DMS53 treated with DMSO at 0.1 percent for 48 hours (cell line): ENCODE results near the gene XYLT1.

Source experiments
- DNase-seq: peaks from one replicate; lab custom pipeline; 2025; ENCODE audit not compliant: unreplicated experiment; lab: John Stamatoyannopoulos, UW

XYLT1 gene

GRCh38 chr16:17072104-17072503 is 398.7 kb downstream of the XYLT1 start:
- no peak for DNase-seq

- no peak for DNase-seq
Measured at GRCh38 chr16:17070882-17071592, 399.7 kb downstream of the XYLT1 start.

GRCh38 chr16:17069681-17070080 is 401.1 kb downstream of the XYLT1 start:
- DNase-seq: no peak

GRCh38 chr16:17068524-17068923 is 402.2 kb downstream of the XYLT1 start:
- no peak for DNase-seq

- DNase-seq: no peak
Measured at GRCh38 chr16:17067882-17068281, 402.9 kb downstream of the XYLT1 start.

- no peak for DNase-seq
Measured at GRCh38 chr16:17063201-17064139, 407.3 kb downstream of the XYLT1 start.

GRCh38 chr16:17062676-17063075 is 408.1 kb downstream of the XYLT1 start:
- DNase-seq: no peak

GRCh38 chr16:17061326-17061725 is 409.4 kb downstream of the XYLT1 start:
- no peak for DNase-seq

- DNase-seq: no peak
Measured at GRCh38 chr16:17058471-17058870, 412.3 kb downstream of the XYLT1 start.

- DNase-seq: no peak
Measured at GRCh38 chr16:17056666-17057065, 414.1 kb downstream of the XYLT1 start.

- DNase-seq: no peak
Measured at GRCh38 chr16:17053536-17054160, 417.1 kb downstream of the XYLT1 start.
